ENCODE measurements around the gene TRPC3.

TRPC3 gene

DNA sequence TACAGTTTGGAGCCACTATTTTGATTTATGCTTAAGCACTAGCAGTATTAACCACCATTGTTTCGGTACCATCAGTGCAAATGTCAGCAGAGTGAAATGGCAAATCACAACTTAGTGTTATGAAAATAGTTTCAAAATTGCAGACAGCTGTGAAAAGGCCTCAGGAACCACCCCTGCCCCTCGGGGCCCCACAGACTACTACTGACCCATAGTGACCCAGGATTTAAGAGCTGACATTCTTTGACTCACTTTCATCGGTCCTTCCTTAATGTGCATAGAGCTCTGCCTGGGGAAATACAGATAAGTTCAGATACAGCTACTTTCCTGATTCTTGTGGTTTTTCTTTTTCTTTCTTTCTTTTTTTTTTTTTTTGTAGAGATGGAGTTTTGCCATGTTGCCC, 78.3 kb downstream of the TRPC3 start:
- DNase-seq (ENCODE audit: low read depth), result no peak

- DNase-seq (ENCODE audit: low read depth), result peak; percentile 95
Observed at GRCh38 chr4:121869841-121870822, 81.7 kb downstream of the TRPC3 start, which contains the start of gene BBS7. BBS7 (minus strand) TSS chr4:121870474; CDS start chr4:121870313, 161 bp downstream.

GRCh38 chr4:121863799-121864198, 88.1 kb downstream of the TRPC3 start:
- no peak for DNase-seq (ENCODE audit: low read depth)

GRCh38 chr4:121861426-121861825, 90.4 kb downstream of the TRPC3 start:
- no peak for DNase-seq (ENCODE audit: low read depth)

- no peak for DNase-seq (ENCODE audit: low read depth)
Observed at GRCh38 chr4:121860121-121860520, 91.7 kb downstream of the TRPC3 start.

DNA sequence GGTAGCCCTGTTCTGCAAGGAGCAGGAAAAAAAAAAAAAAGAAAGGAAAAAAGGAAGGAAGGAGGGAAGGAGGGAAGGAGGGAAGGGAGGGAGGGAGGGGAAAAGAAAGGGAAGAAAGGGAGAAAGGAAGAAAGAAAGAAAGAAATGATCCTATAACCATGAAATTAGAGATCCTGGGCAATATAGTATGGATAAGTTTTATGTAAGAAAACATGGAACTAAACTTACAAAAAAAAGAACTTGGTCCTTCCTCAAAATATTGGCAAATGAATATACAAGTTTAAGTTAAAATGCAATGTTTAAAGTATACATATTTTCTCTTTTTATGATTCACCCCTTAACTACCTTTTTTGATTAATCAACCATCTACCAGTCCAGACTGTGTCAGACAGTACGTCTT, 100.5 kb downstream of the TRPC3 start:
- DNase-seq (ENCODE audit: low read depth), result no peak

DNA sequence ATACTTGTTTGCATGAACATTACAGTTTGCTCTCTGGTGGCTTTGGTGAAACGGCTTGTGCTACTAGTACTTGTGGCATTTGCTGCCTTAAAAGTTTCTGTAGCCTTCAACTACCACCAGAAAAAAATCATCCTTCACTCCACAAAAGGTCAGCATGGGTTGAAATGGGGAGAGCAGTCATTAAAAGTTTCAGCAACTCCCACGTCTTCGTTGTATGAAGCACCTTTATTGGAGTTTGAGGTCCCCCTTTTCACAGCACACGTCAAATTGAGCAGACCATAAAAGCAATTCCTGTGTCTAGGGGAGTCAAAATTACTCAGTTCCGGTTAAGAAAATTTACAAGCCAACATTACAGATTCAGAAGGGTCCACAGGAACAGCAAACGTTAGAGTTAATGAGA, 105.2 kb downstream of the TRPC3 start:
- no peak for DNase-seq (ENCODE audit: low read depth)

DNA sequence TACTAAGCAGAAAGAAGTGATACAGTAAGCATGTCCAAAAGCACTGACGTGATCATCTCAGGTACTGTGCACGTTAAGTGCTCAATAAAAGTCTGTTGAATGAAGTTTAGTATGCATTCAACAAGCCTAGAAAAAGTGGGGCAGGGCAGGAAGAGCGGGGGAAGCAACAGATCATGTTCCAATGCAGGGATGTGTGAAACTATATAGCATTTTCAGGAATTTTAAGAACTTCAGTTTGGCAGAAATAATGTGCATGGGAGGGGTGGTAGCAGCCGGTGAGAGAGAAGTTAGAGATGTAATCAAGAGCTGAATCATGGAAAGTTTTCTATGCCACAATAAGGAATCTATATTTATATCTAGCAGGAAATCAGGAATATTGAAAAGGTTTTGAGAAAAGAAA, 109.0 kb downstream of the TRPC3 start:
- DNase-seq (ENCODE audit: low read depth), result no peak

DNA sequence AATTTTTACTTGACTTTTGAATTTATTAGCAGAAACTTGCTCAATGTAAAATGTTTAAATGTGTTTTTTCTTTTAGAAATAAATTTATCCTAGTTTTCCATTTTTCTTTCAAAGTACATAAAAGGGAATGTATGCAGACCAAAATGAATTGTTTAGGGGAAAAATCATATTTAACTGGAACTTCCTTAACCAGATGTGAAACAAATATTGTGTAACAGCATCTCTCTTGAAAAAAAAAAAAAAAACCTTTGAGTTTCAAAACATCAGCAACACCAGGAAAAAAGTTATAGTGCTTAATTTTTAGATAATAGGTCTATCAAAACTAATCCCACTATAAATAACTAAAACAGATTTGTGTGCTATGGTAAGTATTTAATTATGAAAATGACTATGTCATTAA, 113.7 kb downstream of the TRPC3 start:
- DNase-seq (ENCODE audit: low read depth), result no peak

DNA sequence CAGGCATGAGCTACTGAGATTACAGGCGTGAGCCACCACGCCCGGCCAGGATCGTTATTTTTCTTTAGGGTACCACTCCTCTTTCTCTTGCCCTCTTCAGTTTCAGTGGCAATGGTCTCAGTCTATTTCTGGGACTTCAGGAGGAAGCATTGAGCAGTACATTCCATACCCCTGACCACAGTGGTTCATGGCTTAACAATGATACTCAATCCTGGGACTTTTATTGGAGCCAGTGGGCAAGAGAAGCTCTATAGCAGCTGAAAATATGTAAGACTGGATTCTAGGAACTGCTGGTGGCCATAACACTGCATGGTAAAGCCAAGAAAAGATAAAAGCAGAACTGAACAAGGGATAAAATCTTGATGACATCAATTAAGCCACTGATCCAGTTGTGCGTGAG, 122.3 kb downstream of the TRPC3 start:
- no peak for DNase-seq (ENCODE audit: low read depth)

Data from activated T-cell treated with anti-CD3 and anti-CD28 coated beads for 48 hours (primary cell).